Amygdala (tissue), 56 donors: Measurements from ENCODE around the gene CLASP1.
"Not testable (repeated sequence)": the region's sequence is repeated elsewhere in the genome, so short reads cannot be mapped to it uniquely, and the experiment has no call there.

Experiments used
- DNase-seq, 56 donors: peaks; one replicate each; lab custom pipeline; 2025; lab: John Stamatoyannopoulos, UW

The CLASP1 gene

DNA sequence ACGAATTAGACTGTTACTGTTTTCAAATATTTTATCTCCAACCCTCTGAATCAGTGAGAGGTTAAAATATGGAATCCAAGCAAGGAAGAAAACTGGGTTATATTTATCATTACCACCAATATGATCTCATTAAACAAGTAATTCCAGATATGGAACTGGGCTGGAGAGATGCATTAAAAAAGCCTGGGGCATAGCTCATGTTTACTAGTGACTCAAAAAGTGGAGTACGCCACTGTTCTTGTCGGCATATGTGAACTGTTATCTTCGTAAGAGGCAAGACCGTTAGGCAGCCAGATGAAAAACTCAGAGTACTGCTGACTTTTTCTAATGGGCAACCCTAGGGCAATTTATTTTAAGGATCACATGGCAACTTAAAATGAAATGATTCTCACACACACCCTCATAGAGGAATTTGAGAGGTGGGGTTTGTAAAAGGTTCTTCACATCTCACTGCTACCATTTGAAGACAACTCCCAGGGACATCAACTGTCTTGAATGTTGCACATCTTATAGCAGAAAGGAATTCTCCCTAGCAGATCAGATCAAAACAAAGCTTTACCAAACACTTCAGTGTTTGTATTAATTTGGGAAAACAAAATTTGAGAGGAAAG lies 259.1 kb downstream of the CLASP1 start:
- no peak for DNase-seq

DNA sequence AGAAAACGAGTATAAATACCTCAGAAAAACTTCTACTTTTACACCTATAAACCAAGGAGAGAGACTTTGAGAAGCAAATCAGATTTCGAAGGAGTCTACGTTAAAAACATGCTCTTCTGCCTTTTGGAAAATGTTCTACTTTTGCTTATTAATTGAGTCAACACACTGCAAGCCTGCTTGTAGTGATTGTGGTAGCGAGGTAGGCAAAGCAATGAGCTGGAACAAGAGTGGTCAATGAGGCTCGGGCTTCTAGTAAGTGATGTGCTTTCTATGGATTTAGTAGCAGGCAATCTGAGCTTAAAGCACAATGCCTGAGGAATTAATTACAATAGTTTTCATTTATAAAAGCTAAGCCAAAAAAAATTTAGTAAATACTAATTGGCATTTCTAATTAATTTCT lies 260.9 kb downstream of the CLASP1 start:
- DNase-seq: no peak

DNA sequence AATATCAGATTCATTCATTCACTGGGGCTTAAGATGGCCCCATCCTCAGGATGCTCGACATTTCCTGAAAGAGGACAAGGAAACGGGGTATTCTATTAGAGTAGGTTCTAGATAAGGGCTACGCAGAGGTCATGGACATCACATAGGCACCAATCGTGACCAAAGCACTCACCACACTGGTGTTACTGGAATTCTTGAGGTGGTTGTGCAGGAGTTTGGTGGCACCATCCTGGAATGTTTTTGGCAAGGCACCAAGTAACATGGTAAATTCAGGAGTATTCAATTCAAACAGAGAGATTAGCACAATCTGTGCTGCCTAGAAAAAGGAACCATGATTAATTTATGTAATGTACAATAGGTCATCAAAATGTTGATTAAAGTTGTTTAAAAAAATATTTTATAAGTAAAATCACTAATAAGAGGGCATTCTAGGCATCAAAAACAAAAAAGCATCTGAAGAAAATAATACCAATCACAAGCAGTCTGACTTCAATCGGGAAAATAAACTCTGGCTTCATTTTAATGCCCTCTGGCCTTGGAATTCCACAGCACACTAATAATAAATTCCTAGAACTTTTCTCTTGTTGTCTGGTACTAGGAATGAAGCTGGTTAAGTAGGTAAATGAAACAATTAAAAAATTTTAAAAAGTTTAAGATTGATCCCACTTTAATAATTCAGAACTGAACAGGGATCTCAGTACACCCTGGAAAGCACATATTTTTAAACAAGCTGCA lies 261.5 kb downstream of the CLASP1 start:
- DNase-seq: no peak

DNA sequence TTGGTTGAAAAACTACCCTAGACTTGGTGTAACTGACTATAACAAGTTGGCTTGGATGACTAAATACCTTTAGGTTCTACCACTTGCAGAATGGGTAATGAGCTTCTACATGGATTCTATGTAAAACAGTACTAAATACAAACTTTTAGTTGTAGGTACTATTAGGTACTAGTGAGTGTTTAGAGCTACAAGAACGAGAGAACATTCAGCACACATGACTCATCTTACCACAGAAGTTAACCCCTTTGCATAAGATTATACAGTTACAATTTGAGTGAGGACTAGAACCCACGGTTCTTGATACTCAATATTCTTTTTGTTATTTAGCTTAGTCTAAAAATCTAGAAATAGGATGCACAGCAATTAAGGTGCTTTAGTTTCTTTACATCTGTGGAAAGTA lies 262.6 kb downstream of the CLASP1 start:
- DNase-seq: no peak

DNA sequence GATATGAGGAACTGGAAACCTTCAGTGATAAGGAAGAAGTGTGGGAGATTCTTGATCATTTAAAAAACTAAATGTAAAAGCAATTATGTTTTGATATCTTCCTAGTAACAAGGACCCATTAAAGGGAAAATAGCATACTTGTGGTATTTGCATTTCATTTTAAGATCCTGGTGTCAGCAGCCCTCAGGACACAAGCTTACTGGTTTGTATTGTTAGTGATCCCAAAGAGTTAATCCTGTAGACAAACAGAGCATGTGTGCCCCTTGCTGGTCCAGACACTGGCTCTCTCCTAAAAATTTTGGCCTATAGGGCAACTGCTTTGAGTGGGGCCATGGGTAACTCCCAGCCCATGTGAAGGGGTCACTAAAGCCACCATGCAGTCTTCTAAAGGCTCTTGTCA lies 263.2 kb downstream of the CLASP1 start:
- DNase-seq: no peak

DNA sequence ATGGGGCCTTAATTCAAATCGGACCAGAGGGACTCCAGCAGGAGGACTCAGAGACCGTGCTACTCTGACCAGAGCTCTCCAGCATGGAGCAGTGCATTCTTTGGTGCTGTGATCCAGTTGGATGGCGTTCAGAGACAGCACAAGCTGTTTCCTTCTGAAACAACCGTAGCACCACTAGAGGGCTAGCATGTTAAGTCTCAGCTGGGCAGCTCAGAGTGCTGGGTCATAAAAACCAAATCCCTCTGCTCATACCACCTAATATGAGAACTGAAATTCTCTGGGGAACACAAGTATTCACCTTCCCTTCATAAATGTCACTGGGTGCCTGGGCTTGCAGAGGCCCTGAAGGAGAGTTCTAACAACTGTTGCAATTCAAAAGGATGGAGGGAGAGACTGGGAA lies 266.5 kb downstream of the CLASP1 start:
- DNase-seq: peak in 12 of 56 donors; percentile 5 to 53 (median 24)

DNA sequence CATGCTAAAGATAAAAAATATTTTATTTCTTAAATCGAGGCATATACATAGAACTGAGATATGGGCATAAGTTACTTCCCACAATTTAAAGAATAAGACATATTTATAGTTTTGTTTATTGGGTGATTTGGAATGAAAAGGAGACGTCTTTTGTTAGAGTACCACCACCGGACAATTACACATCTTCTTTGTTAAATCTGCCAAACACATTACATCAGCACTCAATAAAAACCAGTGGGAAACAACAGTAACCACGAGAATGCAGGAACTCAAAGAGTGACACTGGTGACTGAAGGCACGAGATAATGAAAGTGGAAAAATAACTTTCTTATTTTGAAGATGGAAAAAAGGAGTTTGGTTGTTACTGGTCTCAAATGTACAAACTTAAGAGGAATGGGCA lies 271.6 kb downstream of the CLASP1 start:
- DNase-seq: peak in 1 of 56 donors; percentile 47

DNA sequence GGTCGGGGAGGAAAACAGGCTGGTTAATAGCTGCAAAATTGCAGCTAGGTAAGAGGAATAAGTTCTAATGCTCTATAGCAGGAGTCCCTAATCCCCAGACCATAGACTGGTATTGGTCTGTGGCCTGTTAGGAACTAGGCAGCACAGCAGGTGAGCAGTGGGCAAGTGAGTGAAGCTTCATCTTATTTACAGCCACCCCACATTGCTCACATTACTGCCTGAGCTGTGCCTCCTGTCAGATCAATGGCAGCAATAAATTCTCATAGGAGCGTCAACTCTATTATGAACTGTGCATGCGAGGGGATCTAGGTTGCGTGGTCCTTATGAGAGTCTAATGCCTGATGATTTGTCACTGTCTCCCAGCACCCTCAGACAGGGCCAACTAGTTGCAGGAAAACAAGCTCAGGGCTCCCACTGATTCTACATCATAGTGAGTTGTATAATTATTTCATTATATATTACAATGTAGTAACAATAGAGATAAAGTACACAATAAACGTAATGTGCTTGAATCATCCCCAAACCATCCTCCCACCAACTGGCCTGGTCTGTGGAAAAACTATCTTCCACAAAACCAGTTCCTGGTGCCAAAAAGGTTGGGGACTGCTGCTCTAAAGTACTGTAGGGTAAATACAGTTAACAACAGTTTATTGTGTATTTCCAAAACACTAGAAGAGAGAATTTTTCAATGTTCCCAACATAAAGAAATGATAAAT lies 272.6 kb downstream of the CLASP1 start:
- DNase-seq: no peak

DNA sequence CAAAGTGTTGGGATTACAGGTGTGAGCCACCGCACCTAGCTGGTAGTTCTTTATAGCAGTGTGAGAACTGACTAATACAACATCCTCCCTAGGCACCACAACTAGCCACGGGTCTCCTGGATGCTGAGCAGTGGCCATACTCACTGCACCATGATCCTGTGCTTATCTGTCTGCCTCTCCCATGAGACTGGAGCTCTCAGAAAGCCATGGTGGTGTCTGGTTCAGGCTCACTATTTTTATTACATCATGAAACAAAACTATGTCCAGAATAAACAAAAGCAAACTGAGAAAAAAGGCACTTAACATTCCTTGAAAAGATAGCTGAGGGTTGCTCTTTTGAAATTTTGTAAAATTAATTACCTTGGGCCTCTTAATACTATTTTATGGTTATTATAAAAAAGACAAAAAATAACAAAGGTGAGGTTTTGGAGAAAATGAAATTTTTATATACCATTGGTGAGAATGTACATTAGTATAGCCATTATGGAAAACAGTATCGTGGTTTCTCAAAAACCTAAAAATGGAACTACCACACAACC lies 273.6 kb downstream of the CLASP1 start:
- DNase-seq: no peak

DNA sequence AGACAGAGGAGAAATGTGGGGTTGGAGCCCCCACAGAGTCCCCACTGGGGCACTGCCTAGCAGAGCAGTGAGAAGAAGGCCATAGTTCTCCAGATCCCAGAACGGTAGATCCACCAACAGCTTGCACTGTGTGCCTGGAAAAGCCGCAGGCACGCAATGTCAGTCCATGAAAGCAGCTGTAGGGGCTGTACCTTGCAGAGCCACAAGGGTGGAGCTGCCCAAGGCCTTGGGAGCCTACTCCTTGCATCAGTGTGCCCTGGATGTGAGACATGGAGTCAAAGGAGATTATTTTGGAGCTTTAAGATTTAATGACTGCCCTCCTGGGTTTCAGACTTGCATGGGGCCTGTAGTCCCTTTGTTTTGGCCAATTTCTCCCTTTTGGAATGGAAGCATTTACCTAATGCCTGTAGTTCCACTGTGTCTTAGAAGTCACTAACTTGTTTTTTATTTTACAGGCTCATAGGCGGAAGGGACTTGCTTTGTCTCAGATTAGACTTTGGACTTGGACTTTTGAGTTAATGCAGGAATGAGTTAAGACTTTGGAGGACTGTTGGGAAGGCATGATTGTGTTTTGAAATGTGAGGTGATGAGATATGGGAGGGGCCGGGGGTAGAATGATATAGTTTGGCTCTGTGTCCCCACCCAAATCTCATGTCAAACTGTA lies 274.7 kb downstream of the CLASP1 start:
- not testable (repeated sequence) for DNase-seq

DNA sequence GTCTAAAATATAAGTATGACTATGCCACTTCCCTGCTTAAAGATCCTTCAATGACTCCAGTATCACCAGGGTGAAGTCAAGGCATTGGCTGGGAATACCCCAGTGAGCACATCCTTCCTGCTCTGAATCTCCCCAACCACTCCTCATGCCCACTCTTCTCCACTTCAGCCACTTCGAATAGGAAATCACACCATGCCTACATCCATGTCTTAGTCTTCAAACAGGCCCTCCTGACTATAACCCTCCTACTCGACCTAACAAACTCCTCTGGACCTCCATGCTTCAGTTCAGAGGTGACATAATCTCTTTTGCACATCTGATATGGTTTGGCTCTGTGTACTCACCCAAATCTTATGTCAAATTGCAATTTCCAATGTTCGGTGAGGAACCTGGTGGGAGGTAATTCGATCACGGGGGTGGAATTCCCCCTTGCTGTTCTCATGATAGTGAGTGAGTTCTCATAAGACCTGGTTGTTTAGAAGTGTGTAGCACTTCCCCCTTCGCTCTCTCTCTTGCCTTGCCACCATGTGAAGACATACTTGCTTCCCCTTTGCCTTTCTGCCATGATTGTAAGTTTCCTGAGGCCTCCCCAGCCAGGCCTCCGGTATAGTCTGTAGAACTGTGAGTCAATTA lies 276.4 kb downstream of the CLASP1 start:
- DNase-seq: no peak

DNA sequence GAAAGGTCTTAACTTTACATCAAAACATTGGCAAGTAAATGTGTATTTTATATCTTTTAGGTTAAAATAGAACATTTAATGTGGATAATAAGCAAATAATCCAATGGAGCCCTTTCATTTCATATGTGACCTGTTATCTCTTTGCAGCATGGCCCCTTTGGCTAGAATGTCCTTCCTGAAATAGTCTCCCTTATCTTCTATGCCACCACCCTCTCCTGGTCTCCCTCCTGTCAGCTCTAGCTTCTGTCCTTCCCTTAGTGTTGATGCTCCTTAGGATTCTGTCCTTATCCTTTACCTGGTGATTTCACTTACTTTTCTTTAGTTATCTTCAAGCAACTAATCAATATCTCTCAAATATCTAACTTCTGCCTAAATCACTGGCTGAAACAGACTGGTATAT lies 277.2 kb downstream of the CLASP1 start:
- no peak for DNase-seq

DNA sequence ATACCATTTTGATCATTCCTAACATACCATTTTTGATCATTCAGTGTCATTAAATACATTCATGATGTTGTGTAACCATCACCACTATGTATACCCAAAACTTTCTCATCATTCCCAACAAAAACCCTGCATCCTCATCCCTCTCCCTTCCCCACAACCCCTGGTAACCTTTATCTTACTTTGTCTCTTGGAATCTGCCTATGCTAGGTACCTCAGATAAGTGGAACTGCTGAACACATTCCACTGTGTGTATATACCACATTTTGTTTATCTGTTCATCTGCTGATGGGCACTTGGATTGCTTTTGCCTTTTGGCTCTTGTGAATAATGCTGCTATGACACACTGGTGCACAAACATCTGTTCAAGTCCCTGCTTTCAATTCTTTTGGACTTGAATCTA lies 280.4 kb downstream of the CLASP1 start:
- DNase-seq: no peak

DNA sequence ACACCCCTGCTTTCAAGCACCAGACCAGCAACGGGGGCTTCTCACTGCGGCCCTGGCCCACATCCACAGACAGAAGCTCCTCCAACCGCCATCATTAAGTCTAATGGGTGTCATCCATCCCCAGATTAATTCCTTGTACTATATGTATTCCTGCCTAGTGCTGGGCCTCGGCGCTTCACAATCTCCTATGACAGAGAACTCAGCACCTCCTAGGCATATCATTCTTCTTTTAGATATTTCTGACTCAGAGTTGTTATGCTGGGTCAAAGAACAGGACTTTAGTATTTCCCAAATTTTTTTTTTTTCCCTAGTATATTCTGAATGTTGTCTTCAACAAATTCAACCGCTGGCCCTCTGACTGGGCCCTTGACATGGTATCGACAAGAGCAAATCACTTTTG lies 281.1 kb downstream of the CLASP1 start:
- DNase-seq: no peak

DNA sequence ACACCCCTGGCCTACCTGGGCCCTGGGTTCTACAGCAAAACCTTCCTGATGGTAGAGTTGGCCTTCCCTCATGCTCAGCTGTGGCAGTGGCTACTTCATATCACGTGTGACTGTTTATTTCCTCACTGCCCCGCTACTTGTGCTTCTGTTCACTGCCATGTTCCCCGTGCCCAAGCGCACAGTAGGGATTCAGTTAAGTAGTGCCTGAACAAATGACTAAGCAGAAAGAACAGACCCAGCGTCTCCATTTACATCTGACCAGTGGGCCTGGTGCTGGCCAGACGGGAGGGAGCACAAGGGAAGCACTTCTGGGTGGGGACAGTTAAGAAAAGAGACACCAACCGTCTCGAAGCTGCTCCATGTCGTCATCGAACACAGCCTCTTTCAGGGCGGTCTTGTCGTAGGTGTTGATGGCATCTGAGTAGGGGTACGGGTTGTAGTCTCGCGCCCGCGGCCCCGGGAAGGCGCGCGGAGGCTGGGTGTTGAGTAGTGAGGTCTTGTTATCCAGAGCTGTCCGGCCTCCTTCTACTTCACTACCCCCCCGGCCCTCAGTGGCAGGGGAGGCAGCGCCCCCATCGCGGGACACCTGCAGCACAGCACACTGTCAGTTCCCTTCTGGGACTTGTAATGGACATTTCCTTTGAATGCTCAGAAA lies 281.9 kb downstream of the CLASP1 start:
- no peak for DNase-seq

DNA sequence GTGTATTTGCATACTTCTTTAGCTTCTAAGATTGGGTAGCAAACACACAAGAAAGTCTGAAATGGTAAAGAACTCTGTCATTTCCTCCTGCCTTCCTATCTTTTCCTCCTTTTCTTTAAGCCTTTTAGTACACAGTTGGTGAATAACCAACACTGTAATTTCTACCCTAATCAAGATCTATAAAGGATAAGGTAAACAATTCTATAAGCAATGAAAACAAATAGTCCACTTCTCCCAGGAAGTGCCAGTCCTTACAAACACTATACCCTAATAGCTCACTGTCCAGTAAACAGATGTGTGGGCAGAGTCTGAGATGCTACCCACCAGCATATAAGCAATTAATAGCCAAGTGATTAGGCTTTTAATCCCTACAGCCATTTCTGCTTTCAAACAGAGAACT lies 283.2 kb downstream of the CLASP1 start:
- no peak for DNase-seq

DNA sequence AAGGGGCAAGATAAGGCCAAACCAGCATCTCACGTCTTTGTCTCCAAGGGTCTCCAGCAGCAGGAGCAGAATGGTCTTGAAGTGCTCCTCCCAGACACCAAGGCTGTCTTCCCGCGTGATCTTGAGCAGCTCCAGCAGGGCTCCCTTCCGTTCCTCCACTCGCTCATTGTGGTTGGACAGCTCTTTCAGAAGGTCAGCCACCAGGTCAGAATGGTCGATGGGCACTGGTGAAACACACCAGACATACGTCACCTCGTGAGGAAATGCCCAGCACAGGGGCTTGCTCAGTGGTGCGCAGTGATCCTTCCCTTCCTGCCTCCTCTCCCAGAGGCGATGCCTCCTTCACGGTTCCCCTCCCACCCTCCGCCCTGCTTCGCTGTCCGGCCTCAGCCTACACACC lies 284.2 kb downstream of the CLASP1 start:
- DNase-seq: no peak

DNA sequence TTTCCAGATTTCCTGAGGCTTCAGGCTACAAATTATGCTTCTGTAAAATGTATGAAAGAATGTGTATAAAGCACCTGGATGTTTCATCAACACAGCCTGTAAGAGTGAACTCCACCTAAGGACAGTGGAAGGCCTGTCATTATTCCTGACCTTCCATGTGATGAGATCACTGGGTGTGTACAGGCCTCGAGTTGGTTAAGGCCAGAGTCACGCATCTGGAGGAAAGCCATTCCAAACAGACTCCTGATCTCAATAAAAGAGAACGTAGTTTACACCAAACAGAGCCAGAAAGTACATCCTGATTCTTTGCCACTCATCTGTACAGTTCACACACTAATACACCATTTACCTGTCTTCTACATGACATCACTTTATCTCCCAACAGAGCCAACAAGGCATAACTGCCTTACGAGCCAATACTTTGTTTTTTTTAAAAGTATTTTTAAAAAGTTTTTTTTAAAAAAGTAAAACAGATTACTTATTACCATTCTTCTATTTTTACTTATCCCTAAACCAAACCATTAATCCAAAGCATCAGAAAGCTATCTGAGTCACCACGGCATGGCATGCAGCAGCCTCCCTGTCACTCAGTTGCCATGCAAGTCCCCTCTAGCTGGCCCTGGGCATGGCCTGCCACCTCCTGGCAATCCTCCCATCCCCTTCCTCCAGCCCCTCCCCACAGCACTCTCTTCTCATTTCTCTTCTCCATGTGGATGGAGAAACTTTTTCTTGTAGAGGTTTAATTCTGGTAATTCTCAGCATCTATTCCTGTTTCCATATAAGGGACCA lies 285.4 kb downstream of the CLASP1 start:
- DNase-seq: no peak

DNA sequence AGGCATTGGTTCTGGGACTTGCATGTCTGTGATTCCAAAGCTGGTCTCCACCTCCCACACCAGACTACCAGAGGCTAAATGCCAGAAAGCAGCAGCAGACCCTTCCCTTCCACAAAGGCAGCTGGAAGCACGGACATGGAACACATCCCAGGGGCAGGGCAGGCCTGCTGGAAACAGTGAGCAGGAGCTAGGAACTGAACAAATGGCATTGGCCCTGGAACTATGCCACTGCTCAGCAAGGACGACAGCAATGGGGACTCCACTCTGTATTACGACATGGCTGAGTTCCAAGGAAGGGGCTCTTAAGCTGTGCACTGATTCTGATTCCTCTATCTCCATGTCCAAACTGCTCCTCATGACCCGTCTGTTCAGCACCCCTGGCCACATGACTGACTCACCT lies 286.5 kb downstream of the CLASP1 start:
- DNase-seq: peak in 1 of 56 donors; percentile 27
